Inferior parietal cortex (tissue), 1 donor: ENCODE measurements around the gene CFAP54.

Experiments used
- DNase-seq: peaks from one replicate; pipeline ENCODE4 v3.0.0-alpha.2; 2016; ENCODE audit errors: extremely low spot score

CFAP54 gene

DNA sequence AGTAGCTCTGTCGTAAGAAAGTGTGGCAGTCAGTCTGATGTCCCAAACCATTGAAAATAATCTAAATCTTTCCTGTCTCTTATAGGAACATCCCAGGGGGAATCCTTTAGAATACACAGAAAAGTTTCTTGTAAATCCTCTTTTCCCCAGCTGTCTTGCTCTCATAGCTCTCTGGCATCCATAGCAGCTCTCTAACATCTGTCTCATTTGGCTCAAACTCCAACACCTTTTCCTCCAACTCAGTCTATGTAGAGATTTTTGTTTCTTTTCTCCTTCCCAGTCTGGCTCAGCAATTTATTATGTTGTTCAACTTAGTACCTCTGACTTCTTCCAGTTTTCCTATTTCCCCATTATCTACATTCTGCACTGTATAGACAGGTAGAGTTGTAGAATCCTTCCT, 333.3 kb downstream of the CFAP54 start:
- no peak for DNase-seq

DNA sequence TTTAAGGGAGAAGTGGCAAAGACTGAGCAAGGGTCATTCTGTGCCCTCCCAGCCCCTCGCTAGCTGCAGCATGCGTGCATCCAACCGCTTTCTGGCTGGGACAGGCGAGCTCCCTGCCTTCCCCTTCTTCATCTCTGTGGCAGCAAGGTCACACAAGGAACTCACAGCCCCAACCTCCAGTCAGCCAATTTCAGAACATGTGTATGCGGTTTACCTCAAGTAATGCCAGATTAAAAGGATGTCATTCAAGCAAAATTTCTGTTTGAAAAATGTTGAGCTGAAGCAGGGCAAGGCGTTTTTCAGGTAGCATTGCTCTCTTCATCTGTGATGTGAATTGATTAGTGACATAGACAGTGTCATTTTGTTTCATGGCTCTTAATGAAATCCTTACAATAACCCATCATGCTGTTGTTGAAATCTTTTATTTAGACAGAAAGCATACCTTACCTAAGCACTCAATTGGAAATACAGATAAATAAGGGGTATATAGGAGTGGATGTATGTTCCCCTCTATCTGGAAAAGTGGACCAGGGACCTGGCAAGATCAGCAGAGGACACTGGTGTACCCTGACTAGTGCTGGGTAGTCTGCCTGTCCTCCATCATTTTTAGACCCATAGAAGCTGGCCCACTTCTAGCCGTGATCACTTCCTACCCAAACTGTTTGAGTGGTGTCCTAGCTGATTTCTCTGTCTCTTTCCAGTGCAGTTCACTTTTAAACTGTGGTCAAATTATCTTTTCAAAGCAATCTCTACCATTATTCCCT, 334.9 kb downstream of the CFAP54 start:
- no peak for DNase-seq

GRCh38 chr12:96824838-96825236, 335.5 kb downstream of the CFAP54 start:
- no peak for DNase-seq

DNA sequence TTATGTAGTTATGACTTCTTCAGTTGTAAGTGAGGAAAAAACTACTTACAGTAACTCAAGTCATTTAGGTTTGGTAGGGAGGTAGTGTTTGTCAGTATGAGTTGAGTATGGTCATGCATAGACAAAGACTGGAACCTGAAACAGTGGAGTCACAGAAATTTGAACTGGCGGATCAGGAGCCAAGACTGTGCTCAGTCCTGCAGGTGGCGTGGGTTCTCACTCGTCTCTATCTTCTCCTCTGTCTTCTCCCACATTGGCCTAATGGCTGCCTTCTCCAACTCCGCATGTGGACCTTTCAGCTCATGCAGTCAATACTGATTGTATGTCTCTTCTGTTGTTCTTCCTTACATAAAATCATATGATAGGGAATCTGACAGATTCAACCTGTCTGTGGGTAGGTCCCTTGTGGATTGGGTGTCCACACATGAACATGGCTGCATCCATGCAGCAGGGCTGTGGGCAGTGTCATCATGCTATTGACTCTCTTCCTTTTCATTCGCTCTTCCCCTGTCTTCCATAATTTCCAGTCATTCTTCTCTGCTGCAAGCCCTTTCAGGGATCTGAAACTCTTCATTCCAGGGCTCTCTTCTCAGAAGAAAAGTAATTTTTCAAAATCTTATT, 338.9 kb downstream of the CFAP54 start:
- DNase-seq, result no peak

DNA sequence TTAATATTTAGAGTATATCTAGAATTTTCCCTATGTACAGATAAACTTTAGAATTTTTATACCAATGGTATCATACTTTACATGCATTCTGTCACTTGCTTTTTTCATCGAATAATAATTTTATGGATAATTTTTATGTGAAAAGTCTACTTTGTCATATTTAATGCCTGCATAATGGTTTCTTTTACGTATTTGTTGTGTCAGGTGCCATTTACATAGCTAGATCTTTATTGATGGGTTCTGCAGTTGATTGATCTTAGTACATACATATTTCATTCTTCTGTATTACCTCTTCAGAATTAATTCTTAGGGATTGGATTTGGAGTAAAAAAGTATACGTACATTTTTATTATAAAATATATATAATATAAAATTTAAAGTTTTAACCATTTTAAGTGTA, 340.0 kb downstream of the CFAP54 start:
- DNase-seq, result no peak

DNA sequence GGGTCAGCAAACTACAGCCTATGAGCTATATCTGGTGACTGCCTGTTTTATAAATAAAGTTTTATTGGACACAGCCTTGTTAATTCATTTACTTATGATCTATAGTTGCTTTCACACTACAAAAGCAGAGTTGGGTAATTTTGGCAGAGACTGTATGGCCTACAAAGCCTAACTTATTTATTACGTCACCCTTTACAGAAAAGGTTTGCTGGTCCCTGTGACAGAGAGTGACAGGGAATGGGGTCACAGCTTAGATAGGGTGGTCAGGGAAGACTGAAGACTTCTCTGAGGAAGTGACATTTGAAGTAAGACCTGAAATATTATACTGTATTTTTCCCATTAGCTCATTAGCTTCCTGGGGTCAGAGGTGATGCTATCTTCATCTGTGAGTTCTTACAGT, 342.0 kb downstream of the CFAP54 start:
- DNase-seq, result no peak

DNA sequence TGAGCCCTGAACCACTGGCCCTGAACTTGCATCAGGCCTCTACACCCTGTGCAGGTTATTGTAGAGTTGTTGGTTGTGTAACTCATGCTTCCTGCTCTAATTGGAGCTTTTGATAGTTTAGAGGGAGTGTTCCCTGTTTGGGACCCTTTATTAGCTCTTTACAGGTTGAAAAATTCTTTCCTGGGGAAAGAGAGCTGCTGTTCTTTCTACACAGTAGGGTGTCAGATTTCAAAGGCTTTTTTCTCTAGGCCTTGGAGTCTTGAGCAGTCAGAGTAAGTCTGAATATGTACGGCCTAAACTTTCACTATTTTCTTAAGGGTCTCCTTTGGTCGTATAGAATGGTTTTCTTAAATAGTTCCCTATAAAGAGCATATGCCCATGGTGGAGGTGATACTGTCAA, 356.9 kb downstream of the CFAP54 start:
- no peak for DNase-seq

GRCh38 chr12:96850676-96851075, 361.3 kb downstream of the CFAP54 start:
- no peak for DNase-seq

DNA sequence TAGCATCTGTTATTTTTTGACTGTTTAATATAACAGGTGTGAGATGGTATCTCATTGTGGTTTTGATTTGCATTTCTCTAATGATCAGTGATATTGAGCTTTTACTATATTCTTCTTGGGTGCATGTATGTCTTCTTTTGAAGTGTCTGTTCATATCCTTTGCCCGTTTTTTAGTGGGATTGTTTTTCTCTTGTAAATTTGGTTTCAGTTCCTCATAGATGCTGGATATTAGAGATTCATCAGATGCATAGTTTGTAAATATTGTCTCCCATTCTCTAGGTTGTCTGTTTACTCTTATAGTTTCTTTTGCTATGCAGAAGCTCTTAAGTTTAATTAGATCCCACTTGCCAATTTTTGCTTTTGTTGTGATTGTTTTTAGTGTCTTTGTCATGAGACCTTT, 368.8 kb downstream of the CFAP54 start:
- no peak for DNase-seq

DNA sequence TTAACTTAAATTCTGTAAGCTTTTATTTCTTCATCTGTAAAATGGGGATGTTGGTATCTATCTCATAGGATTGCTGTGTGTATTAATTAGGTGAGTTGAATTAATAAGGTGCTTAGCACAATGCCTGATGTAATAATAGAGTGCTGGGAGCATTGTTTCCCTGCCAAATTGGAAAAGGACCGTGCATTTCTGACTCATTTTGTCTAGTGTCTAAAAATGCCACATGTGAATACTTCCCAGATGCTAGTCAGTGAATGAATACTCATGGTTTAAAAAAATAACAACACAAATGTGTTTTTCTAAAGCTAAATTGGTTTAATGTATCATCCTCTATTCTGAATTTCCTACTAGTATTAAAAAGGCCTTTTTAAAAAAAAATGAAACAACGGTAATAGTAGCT, 372.3 kb downstream of the CFAP54 start:
- no peak for DNase-seq

DNA sequence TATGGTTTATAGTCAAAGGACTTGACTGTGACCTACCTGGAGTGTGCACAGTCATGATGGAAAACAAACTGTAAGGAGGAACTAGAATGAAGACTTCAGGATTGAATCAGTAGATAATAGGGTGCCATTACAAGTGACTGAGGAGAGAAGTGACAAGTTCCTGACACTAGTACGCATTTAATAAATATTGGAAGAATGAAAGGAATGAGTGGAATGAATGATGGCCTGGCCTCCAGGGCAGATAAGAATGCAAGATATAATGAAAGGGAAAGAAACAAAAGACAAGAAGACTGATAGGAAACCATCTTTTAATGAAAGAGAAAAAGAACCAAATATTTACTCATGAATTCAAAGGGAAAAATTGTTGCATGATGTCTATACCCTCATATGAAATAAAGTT, 372.9 kb downstream of the CFAP54 start:
- no peak for DNase-seq

- no peak for DNase-seq
Observed at GRCh38 chr12:96864335-96864734, 375.0 kb downstream of the CFAP54 start.

DNA sequence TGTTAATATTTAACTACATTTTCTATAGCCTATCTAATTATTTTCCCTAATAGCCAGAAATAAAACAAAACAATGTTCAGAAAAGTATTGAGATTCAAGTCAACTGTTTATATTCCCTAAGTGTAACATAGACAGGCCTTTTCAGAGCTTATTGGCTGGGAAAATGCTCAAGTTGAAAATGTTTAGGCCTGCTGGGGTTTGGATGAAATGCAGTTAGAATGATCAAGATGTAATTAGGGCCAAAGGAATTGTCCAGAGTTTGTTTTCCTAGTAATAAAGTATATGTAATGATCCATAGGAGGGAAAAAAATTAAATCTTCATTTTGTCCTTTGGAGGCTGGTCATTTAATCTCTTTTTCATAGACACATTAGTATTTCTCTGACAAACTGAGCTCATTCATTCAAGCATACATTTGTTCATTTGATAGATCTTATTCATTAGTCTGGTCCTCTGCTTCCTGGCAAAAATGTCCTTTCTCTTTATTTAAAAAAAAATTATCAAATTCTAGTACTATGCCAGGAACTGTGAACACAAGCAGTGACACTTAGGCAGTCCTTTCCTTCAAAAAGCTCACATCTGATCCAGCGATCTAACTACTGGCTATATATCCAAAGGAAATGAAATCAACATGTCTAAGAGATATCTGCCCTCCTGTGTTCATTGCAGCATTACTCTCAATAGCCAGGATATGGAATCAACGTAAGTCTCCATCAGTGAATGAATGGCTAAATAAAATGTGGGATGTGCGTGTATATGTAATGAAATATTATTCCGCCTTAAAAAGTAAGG, 377.6 kb downstream of the CFAP54 start:
- DNase-seq, result no peak

GRCh38 chr12:96870946-96871345, 381.6 kb downstream of the CFAP54 start:
- DNase-seq, result no peak

- DNase-seq, result no peak
Observed at GRCh38 chr12:96872961-96873360, 383.6 kb downstream of the CFAP54 start.

DNA sequence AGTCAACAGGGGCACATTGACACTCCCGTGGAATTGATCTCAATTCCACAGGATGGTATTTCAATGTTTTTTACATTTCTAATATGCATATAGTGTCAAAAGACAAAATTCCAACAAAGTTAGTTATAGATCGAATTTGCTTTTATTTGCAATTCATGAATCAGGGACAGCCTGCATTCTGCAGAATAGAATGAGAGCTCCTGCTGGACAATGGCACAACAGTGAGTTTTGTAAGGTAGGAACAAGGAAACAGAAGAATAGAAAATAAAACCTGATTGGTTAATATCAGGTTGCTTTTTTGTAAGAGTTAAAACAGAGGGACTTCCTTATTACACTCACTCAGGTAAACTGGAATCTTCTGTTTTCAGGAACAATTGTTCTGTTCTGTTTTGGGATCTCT, 384.8 kb downstream of the CFAP54 start:
- no peak for DNase-seq

GRCh38 chr12:96876966-96877365, 387.6 kb downstream of the CFAP54 start:
- DNase-seq, result no peak

GRCh38 chr12:96878704-96879103, 389.3 kb downstream of the CFAP54 start:
- no peak for DNase-seq

GRCh38 chr12:96879301-96879700, 389.9 kb downstream of the CFAP54 start:
- no peak for DNase-seq

- no peak for DNase-seq
Observed at GRCh38 chr12:96880220-96880619, 390.8 kb downstream of the CFAP54 start.

DNA sequence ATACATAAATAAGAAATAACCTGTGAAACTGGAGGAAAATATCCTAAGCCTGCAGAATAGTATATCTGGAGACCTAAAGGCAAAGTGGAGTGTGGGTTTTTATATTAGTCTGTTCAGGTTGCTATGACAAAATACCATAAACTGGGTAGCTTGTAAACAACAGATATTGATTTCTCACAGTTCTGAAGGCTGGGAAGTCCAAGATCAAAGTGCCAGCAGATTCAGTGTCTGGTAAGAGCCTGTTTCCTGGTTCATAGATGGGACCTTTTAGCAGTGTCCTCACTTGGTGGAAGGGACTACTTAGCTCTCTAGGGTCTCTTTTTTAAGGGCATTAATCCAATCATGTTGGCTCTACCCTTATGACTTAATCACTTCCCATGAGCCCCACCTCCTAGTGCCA, 392.2 kb downstream of the CFAP54 start:
- no peak for DNase-seq

- DNase-seq, result no peak
Observed at GRCh38 chr12:96882862-96883261, 393.5 kb downstream of the CFAP54 start.

DNA sequence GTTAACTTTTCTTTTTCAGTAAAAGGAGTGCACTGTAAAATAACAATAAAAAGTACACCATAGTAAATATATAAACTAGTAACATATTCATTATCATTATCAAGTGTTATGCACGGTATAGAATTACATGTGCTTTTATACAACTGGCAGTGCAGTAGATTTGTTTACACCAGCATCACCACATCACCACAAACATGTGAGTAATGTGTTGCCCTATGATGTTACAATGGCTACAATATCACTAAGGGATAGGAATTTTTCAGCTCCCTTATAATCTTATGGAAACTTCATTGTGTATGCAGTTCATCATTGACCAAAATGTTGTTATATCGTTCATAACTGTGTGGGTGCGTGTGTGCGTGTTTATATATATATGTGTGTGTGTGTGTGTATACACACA, 394.2 kb downstream of the CFAP54 start:
- DNase-seq, result no peak
